GM21526 (cell line): ENCODE measurements around the gene ARMH3.
"Not testable (repeated sequence)": the region's sequence is repeated elsewhere in the genome, so short reads cannot be mapped to it uniquely, and the experiment has no call there.

ENCODE experiments used
- ATAC-seq: cut with Tn5 transposase; IDR thresholded peaks from one replicate; pipeline ENCODE4 v1.9.1; 2021; ENCODE audit warnings: moderate library complexity; ENCODE audit not compliant: unreplicated experiment, low FRiP score

Gene ARMH3

DNA sequence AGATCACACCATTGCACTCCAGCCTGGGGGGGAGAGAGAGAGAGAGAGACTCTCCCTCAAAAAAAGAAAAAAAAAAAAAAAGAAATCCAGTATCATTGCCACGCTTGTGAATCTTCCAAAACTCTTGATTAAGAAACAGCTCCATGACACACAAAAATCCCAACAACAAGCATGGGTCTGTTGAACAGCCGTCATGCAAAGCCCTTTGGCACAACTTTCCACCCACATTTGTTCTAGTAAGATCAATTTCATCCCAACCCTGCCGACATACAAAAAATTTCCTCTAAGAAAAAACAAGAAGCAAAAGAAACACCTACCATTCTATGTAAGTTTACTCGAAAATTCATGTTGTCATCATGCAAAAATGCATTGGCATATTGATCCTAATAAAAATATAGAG is 62.8 kb downstream of the ARMH3 start:
- ATAC-seq, result no peak

GRCh38 chr10:101987136-101987535 is 68.8 kb downstream of the ARMH3 start:
- ATAC-seq, result no peak

GRCh38 chr10:101986624-101986971 is 69.4 kb downstream of the ARMH3 start:
- ATAC-seq, result no peak

- not testable (repeated sequence) for ATAC-seq
These were observed 75.3 kb downstream of the ARMH3 start for GRCh38 chr10:101980677-101981076.

- ATAC-seq, result no peak
These were observed 81.6 kb downstream of the ARMH3 start for GRCh38 chr10:101974091-101974971.

DNA sequence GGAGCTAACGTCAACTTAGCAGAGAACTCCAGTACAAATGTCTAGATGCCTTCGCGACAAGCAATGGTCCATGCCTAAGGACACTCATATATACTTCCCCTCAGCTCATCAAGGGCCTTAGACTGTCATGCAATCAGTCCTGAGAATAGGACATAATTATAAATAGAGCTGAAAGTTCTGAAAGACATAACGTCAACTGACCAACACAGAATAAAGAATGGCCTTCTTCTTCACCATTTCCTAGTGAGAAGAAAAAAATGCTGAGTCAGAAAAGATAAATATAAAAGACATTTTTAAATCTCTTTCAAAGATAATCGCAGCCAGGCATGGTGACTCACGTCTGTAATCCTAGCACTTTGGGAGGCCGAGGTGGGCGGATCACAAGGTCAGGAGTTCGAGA is 83.2 kb downstream of the ARMH3 start:
- no peak for ATAC-seq

GRCh38 chr10:101969412-101969922 is 86.5 kb downstream of the ARMH3 start:
- no peak for ATAC-seq

- no peak for ATAC-seq
These were observed 87.0 kb downstream of the ARMH3 start for GRCh38 chr10:101968940-101969321.

- no peak for ATAC-seq
These were observed 87.6 kb downstream of the ARMH3 start for GRCh38 chr10:101968286-101968939.

- ATAC-seq, result no peak
These were observed 88.3 kb downstream of the ARMH3 start for GRCh38 chr10:101967713-101968112.

DNA sequence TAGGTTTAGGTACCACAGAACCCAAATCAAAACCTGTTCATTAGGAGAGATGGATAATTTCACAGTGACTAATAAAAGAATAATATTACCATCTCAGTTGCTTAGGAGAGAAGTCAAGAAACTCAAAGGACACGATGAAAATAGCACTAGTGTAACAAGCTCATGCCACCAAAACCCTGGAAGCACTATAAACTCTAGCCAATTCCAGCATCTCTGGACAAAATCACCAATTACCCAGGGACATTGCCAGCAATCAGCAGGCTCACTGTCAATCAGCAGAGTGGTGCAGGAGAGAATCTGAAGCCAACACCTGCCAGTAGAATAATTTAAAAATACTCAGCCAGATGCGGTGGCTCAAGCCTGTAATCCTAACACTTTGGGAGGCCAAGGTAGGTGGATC is 88.9 kb downstream of the ARMH3 start:
- no peak for ATAC-seq

DNA sequence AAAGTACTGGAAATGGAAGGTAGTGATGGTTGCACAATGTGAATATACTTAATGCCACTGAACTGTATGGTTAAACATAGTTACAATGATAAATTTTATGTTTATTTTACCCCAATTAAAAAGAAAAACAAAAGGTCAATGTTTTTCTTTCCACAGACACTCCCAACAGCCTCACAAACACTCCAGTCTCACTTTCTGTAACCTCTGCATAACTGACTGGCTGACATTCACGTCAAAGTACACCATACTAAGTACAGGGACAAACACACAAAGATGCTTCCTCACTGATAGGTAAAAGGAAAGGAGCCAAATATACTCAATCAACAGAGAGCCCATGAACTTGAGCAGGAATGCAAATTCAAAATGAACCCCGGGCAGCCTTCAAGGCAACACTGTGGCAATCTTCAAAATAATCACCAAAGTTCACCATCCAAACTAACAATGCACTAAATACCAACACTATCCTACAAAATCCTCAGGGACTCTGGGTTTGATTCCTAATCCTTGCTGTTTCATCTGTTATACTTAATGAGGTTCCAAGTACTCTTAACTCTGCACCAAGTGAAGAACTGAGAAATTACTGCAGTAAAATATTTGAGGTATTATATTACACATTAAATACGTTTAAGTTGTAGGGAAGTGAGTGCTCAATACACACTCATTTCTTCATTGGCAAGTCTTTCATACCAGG is 90.8 kb downstream of the ARMH3 start:
- ATAC-seq, result no peak

GRCh38 chr10:101961591-101962498 is 94.1 kb downstream of the ARMH3 start:
- no peak for ATAC-seq

GRCh38 chr10:101960879-101961395 is 95.0 kb downstream of the ARMH3 start:
- no peak for ATAC-seq

- ATAC-seq, result no peak
These were observed 96.5 kb downstream of the ARMH3 start for GRCh38 chr10:101959346-101959916.

DNA sequence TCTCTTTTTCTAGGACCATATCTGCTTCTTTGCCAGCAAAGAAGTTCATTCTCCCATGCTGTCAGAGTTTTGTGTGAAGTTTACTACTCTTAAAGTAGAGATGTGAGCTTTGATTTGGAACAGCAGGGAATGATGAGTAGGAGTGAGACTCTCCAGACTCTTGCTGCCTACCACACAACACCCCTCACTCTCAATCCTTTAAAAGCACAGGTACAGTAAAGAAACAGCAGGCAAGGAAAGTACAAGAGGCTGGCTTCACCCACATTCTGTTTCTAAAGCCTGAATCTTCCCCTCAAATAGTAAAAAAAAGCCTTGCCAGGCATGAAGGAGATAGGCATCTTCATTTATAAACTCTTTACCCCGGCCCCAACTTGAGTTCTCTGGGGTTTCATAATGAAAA is 97.3 kb downstream of the ARMH3 start:
- no peak for ATAC-seq

- ATAC-seq, result no peak
These were observed 99.1 kb downstream of the ARMH3 start for GRCh38 chr10:101956898-101957297.

GRCh38 chr10:101956117-101956516 is 99.9 kb downstream of the ARMH3 start:
- no peak for ATAC-seq

DNA sequence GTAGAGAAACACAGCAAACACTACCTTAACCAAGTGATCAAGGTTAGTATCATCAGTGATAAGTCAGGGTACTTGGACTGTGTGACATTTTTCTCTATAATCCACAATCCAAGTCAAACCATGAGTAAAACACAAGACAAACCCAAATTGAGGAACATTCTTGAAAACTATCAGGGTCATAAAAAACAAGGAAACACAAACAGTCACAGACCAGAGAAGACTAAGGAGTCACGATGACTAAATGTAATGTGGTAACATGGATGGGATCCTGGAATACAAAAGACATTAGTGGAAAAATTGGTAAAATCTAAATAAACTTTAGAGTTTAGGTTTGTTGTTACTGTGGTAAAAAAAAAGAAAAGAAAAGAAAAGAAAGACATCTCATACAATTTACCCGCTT is 103.8 kb downstream of the ARMH3 start:
- no peak for ATAC-seq

DNA sequence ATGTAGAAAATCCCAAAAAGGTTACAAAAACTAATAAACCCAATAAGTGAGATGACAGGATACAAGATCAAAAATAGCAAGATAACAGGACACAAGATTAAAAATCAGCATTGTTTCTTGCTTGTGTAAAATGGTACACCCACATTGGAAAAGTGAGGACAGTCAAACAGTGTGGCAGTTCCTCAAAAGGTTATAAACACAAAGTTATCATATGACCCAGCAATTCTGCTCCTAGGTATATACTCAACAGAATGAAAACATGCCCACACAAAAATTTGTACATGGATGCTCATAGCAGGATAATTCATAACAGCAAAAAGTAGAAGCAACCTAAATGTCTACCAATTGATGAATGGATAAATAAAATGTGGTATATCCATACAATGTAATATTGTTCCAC is 105.8 kb downstream of the ARMH3 start:
- no peak for ATAC-seq
